ENCODE measurements around the gene IVD. TPM values are rescaled to one million over a fixed set of nuclear protein-coding genes. Genes with fewer than 3 reads are reported as not detected.

The IVD gene
- total and polyA plus RNA-seq, 9 of the 15 experiments (the other 6 are each of a cell fraction or from before 2014, with no cell fraction given), result 0.15 to 4.5 (median 2.4) TPM

DNA sequence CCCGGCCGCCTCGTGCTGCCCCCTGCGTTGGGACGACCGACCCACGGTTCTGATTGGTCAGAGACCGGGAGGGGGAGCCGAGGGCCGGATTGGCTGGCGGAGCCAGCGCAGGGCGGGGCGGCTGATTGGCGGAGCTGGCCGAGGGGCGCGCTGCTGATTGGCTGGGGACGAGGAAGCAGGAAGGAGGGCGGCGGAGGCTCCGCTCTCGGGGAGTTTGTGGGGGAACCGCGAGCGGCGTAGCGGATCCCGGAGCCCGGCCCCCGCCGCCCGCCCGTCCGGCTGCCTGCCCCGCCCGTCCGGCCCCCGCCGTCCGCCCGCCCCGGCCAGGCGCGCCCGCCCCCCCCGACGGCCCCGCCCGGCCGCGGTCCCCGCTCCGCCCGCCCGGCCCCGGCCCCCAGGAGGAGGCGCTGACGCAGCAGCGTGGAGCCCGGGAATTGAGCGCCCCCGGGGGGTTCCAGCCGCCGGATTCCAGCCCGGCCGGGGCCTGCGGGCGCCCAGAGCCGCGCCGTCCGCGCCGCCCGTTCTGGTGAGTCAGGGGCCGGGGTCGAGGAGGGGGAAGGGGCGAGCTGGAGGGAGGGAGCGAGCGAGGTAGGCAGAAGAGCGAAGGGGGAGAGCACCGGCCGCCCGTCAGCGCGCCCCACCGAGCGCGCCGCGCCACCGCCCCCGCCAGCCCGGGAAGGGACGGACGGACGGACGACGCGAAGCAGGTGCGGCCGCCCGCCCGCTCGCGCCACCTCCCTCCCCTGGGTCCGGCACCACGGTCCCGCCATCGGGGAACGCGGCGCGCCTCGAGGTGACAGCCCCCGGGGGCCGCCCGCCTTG is 35.4 kb downstream of the IVD start, which contains the start of gene BAHD1 (continued):
- TF ChIP-seq, protein P1, sequence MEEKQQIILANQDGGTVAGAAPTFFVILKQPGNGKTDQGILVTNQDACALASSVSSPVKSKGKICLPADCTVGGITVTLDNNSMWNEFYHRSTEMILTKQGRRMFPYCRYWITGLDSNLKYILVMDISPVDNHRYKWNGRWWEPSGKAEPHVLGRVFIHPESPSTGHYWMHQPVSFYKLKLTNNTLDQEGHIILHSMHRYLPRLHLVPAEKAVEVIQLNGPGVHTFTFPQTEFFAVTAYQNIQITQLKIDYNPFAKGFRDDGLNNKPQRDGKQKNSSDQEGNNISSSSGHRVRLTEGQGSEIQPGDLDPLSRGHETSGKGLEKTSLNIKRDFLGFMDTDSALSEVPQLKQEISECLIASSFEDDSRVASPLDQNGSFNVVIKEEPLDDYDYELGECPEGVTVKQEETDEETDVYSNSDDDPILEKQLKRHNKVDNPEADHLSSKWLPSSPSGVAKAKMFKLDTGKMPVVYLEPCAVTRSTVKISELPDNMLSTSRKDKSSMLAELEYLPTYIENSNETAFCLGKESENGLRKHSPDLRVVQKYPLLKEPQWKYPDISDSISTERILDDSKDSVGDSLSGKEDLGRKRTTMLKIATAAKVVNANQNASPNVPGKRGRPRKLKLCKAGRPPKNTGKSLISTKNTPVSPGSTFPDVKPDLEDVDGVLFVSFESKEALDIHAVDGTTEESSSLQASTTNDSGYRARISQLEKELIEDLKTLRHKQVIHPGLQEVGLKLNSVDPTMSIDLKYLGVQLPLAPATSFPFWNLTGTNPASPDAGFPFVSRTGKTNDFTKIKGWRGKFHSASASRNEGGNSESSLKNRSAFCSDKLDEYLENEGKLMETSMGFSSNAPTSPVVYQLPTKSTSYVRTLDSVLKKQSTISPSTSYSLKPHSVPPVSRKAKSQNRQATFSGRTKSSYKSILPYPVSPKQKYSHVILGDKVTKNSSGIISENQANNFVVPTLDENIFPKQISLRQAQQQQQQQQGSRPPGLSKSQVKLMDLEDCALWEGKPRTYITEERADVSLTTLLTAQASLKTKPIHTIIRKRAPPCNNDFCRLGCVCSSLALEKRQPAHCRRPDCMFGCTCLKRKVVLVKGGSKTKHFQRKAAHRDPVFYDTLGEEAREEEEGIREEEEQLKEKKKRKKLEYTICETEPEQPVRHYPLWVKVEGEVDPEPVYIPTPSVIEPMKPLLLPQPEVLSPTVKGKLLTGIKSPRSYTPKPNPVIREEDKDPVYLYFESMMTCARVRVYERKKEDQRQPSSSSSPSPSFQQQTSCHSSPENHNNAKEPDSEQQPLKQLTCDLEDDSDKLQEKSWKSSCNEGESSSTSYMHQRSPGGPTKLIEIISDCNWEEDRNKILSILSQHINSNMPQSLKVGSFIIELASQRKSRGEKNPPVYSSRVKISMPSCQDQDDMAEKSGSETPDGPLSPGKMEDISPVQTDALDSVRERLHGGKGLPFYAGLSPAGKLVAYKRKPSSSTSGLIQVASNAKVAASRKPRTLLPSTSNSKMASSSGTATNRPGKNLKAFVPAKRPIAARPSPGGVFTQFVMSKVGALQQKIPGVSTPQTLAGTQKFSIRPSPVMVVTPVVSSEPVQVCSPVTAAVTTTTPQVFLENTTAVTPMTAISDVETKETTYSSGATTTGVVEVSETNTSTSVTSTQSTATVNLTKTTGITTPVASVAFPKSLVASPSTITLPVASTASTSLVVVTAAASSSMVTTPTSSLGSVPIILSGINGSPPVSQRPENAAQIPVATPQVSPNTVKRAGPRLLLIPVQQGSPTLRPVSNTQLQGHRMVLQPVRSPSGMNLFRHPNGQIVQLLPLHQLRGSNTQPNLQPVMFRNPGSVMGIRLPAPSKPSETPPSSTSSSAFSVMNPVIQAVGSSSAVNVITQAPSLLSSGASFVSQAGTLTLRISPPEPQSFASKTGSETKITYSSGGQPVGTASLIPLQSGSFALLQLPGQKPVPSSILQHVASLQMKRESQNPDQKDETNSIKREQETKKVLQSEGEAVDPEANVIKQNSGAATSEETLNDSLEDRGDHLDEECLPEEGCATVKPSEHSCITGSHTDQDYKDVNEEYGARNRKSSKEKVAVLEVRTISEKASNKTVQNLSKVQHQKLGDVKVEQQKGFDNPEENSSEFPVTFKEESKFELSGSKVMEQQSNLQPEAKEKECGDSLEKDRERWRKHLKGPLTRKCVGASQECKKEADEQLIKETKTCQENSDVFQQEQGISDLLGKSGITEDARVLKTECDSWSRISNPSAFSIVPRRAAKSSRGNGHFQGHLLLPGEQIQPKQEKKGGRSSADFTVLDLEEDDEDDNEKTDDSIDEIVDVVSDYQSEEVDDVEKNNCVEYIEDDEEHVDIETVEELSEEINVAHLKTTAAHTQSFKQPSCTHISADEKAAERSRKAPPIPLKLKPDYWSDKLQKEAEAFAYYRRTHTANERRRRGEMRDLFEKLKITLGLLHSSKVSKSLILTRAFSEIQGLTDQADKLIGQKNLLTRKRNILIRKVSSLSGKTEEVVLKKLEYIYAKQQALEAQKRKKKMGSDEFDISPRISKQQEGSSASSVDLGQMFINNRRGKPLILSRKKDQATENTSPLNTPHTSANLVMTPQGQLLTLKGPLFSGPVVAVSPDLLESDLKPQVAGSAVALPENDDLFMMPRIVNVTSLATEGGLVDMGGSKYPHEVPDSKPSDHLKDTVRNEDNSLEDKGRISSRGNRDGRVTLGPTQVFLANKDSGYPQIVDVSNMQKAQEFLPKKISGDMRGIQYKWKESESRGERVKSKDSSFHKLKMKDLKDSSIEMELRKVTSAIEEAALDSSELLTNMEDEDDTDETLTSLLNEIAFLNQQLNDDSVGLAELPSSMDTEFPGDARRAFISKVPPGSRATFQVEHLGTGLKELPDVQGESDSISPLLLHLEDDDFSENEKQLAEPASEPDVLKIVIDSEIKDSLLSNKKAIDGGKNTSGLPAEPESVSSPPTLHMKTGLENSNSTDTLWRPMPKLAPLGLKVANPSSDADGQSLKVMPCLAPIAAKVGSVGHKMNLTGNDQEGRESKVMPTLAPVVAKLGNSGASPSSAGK (IDR thresholded peaks at IDR 0.05), result peak; percentile 78
- peak; percentile 79 for TF ChIP-seq PCBP1 (IDR thresholded peaks at IDR 0.05; ENCODE audit: low read depth, low read length, poor library complexity, severe bottlenecking)
- TF ChIP-seq, protein P2, sequence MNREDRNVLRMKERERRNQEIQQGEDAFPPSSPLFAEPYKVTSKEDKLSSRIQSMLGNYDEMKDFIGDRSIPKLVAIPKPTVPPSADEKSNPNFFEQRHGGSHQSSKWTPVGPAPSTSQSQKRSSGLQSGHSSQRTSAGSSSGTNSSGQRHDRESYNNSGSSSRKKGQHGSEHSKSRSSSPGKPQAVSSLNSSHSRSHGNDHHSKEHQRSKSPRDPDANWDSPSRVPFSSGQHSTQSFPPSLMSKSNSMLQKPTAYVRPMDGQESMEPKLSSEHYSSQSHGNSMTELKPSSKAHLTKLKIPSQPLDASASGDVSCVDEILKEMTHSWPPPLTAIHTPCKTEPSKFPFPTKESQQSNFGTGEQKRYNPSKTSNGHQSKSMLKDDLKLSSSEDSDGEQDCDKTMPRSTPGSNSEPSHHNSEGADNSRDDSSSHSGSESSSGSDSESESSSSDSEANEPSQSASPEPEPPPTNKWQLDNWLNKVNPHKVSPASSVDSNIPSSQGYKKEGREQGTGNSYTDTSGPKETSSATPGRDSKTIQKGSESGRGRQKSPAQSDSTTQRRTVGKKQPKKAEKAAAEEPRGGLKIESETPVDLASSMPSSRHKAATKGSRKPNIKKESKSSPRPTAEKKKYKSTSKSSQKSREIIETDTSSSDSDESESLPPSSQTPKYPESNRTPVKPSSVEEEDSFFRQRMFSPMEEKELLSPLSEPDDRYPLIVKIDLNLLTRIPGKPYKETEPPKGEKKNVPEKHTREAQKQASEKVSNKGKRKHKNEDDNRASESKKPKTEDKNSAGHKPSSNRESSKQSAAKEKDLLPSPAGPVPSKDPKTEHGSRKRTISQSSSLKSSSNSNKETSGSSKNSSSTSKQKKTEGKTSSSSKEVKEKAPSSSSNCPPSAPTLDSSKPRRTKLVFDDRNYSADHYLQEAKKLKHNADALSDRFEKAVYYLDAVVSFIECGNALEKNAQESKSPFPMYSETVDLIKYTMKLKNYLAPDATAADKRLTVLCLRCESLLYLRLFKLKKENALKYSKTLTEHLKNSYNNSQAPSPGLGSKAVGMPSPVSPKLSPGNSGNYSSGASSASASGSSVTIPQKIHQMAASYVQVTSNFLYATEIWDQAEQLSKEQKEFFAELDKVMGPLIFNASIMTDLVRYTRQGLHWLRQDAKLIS (CRISPR knock-in tag; IDR thresholded peaks at IDR 0.05), result no peak
- TF ChIP-seq ZFX (CRISPR knock-in tag; IDR thresholded peaks at IDR 0.05), result peak; percentile 19; the same call in 1 of the 2 replicates
- TF ChIP-seq ZNF3 (CRISPR knock-in tag; IDR thresholded peaks at IDR 0.05), result no peak
- TF ChIP-seq RHOXF2B (CRISPR knock-in tag; conservative IDR thresholded peaks at IDR 0.05), result no peak
- TF ChIP-seq TEAD1 (CRISPR knock-in tag; IDR thresholded peaks at IDR 0.05), result 0 out of 4 replicates have a peak, but pooled peaks of 1 of the 2 experiments have one; percentile 25
- no peak for TF ChIP-seq OTX1 (CRISPR knock-in tag; IDR thresholded peaks at IDR 0.05)
- TF ChIP-seq, protein P3, sequence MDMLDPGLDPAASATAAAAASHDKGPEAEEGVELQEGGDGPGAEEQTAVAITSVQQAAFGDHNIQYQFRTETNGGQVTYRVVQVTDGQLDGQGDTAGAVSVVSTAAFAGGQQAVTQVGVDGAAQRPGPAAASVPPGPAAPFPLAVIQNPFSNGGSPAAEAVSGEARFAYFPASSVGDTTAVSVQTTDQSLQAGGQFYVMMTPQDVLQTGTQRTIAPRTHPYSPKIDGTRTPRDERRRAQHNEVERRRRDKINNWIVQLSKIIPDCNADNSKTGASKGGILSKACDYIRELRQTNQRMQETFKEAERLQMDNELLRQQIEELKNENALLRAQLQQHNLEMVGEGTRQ (CRISPR knock-in tag; IDR thresholded peaks at IDR 0.05), result no peak
- no peak for TF ChIP-seq HCFC1 (IDR thresholded peaks at IDR 0.05; ENCODE audit: low read depth, low read length)
